GM12878 (cell line): ENCODE measurements around the gene ATP13A1. TPM values are rescaled to one million over a fixed set of nuclear protein-coding genes. Genes with fewer than 3 reads are reported as not detected.

Experiments
- ATAC-seq: fragments of 200-7000 bp; cut with Tn5 transposase; 3 replicates; pipeline ENCODE4 v1.9.1; 2020; ENCODE audit warnings: mild to moderate bottlenecking, moderate library complexity
- BruUV-seq: library from RNA; stranded (reverse); fragments of 400-500 nt; replicated peaks from 2 replicates; lab custom pipeline; 2021; lab: Mats Ljungman, UMichigan
- CTCF ChIA-PET: fragments of 300-600 bp; sonication (Branson Sonifier 250); formaldehyde crosslinking; extraction: SDS; loops from one replicate; lab custom pipeline; 2021; ENCODE audit warnings: inconsistent platforms; lab: Yijun Ruan, JAX
- POLR2A ChIA-PET: fragments of 350-600 bp; formaldehyde crosslinking; extraction: SDS; loops from one replicate; lab custom pipeline; 2021; ENCODE audit warnings: inconsistent platforms; lab: Charles Lee
- RAD21 ChIA-PET: fragments of 300-600 bp; sonication (Branson Sonifier 250); formaldehyde crosslinking; loops from one replicate; lab custom pipeline; 2023; ENCODE audit warnings: antibody characterized with exemption; ENCODE audit not compliant: unreplicated experiment; lab: Charles Lee
- SMC1A ChIA-PET: fragments of 300-600 bp; sonication (Branson Sonifier 250); formaldehyde crosslinking; loops from one replicate; lab custom pipeline; 2023; ENCODE audit not compliant: unreplicated experiment, uncharacterized antibody; lab: Charles Lee
- DNase-seq: peaks from one replicate; pipeline ENCODE4 v3.0.0-alpha.2; 2011; ENCODE audit warnings: low read depth, low spot score
- FAIRE-seq: peaks from 3 replicates; lab custom pipeline; 2011; peaks lifted over from hg19 to GRCh38; lab: Jason Lieb, UNC
- H2AFZ ChIP-seq: 2 replicates; pipeline ENCODE4 v1.6.0; 2011; ENCODE audit warnings: low read depth, low read length, control low read depth; ENCODE audit not compliant: control insufficient read depth
- H3K27ac ChIP-seq: 2 replicates; pipeline ENCODE4 v1.5.1; 2011; ENCODE audit warnings: control low read depth; ENCODE audit not compliant: control insufficient read depth, insufficient read depth
- H3K27me3 ChIP-seq, 2 experiments: replicated peaks in 1 of 2; 2 replicates each; pipeline versions ENCODE4 v1.6.0 to v1.6.1; 2011; ENCODE audit warnings: low read length in 1 of 2; ENCODE audit not compliant: control insufficient read depth in 2 of 2, insufficient read depth in 2 of 2
- H3K36me3 ChIP-seq, 2 experiments: 2 replicates each; pipeline ENCODE4 v1.5.1; 2011; ENCODE audit warnings: low read length in 1 of 2; ENCODE audit not compliant: control insufficient read depth in 2 of 2, insufficient read depth in 2 of 2
- H3K4me1 ChIP-seq: 2 replicates; pipeline ENCODE4 v1.6.1; 2011; ENCODE audit warnings: mild to moderate bottlenecking, low read length, moderate library complexity, mixed read lengths; ENCODE audit not compliant: control insufficient read depth, insufficient read depth
- H3K4me2 ChIP-seq: 2 replicates; pipeline ENCODE4 v1.6.0; 2011; ENCODE audit warnings: control low read depth; ENCODE audit not compliant: control insufficient read depth, insufficient read depth
- H3K4me3 ChIP-seq: fragments of 200-600 bp; sonication (generic); 2 replicates; pipeline ENCODE4 v1.5.1; 2016
- H3K79me2 ChIP-seq: 2 replicates; pipeline ENCODE4 v1.6.0; 2011; ENCODE audit warnings: low read length; ENCODE audit not compliant: control insufficient read depth, insufficient read depth
- H3K9ac ChIP-seq: 2 replicates; pipeline ENCODE4 v1.8.0; 2011; ENCODE audit warnings: low read length, control low read depth, mixed read lengths; ENCODE audit not compliant: control insufficient read depth, insufficient read depth
- H3K9me3 ChIP-seq: replicated peaks from 3 replicates; pipeline ENCODE4 v1.5.1; 2011; ENCODE audit warnings: mild to moderate bottlenecking, low read length; ENCODE audit not compliant: control insufficient read depth, insufficient read depth
- H4K20me1 ChIP-seq: 2 replicates; pipeline ENCODE4 v1.6.0; 2011; ENCODE audit not compliant: control insufficient read depth, insufficient read depth
- CHD2 ChIP-seq: IDR thresholded peaks from 2 replicates; pipeline ENCODE4 v1.6.1; 2011; ENCODE audit warnings: low read depth, low read length, improper control_type of control experiment, borderline replicate concordance
- KLF5 ChIP-seq: fragments of 450-650 bp; IDR thresholded peaks from 2 replicates; pipeline ENCODE4 v1.6.1; 2014; ENCODE audit warnings: mild to moderate bottlenecking; ENCODE audit not compliant: partially characterized antibody
- MAX ChIP-seq: IDR thresholded peaks from 2 replicates; pipeline ENCODE4 v1.6.1; 2012; ENCODE audit warnings: low read depth, low read length, improper control_type of control experiment
- MTA3 ChIP-seq: IDR thresholded peaks from 2 replicates; pipeline ENCODE4 v1.6.1; 2012; ENCODE audit warnings: low read length, inconsistent platforms, borderline replicate concordance
- NFYA ChIP-seq: IDR thresholded peaks from 2 replicates; pipeline ENCODE4 v1.6.1; 2011; ENCODE audit warnings: low read depth, mild to moderate bottlenecking, low read length, improper control_type of control experiment, borderline replicate concordance
- POLR2A ChIP-seq: IDR thresholded peaks from 2 replicates; pipeline ENCODE4 v1.6.1; 2011; ENCODE audit warnings: low read depth, mild to moderate bottlenecking, low read length
- SUZ12 ChIP-seq: fragments of 200-600 bp; sonication (generic); IDR thresholded peaks from one replicate; pipeline ENCODE4 v1.6.1; 2018; ENCODE audit warnings: antibody characterized with exemption, mild to moderate bottlenecking; ENCODE audit not compliant: unreplicated experiment
- YY1 ChIP-seq: IDR thresholded peaks from 2 replicates; pipeline ENCODE4 v1.6.1; 2011; ENCODE audit warnings: low read depth, mild to moderate bottlenecking, low read length
- WGBS: methylation state at CpG from one replicate; pipeline ENCODE4 v1.1.6; 2016; ENCODE audit warnings: low lambda C conversion rate; ENCODE audit not compliant: insufficient replicate concordance, insufficient coverage; ENCODE audit errors: missing lambda C conversion rate; 5-methylcytosine and 5-hydroxymethylcytosine counted together
- in situ Hi-C: fragments of 300-500 bp; cut with MboI; formaldehyde crosslinking; loops from 9 replicates; pipeline ENCODE4 v1.14.3; 2018; ENCODE audit warnings: mixed read lengths
- intact Hi-C: fragments of 100-400 bp; cut with micrococcal nuclease; formaldehyde crosslinking; loops from one replicate; pipeline ENCODE4 v1.14.2; 2022; ENCODE audit not compliant: unreplicated experiment
- polyA plus RNA-seq, 11 experiments: library from polyadenylated mRNA; depleted of rRNA in 4 of 11; unstranded in 6 of 11; stranded (reverse) in 5 of 11; fragments of >200 nt; fragmentation: Nextera tagmentation in 4 of 11; fragmentation: Illumina TruSeq in 1 of 11; extraction: Ambion mirVana in 4 of 11; extraction: Trizol in 1 of 11; gene quantifications; 1 replicate in 1 of 11; 2 replicates in 10 of 11; pipeline versions ENCODE4 v1.2.1 to v1.2.3, GENCODE V29; 2011 to 2016; ENCODE audit warnings: inconsistent platforms in 2 of 11, missing spikeins in 2 of 11, low read depth in 1 of 11
- total RNA-seq, 4 experiments: library from RNA; depleted of rRNA in 3 of 4; stranded (reverse); fragments of >200 nt in 3 of 4; fragmentation: Illumina TruSeq in 1 of 4; extraction: Trizol in 1 of 4; gene quantifications; 2 replicates each; pipeline versions ENCODE4 v1.2.1 to v1.2.3, GENCODE V29; 2013 to 2021

ATP13A1 gene
- total and polyA plus RNA-seq, 10 of the 15 experiments (the other 5 are each of a cell fraction or from before 2014, with no cell fraction given) = 0.37 to 91.0 (median 29.8) TPM

DNA sequence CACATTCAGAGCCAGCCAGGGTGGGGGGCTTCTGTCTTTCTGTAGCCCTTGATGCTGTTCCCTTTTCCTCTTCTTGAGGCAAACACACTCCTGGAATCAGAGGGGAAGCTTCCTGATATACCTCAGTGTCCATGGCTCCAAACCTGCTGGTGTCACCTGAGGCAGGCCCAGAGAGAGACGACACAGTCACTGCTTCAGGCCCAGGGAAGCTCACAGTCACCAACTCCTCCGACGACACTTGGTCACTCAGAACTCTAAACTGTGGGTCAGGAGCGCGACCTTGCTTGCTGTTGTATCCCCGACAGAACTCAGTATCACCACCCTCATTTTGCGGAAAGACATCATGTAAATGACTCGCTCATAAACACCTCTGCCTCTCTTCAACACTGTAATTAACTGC is 1.1 kb downstream of the ATP13A1 start:
- TF ChIP-seq MAX (no peak), MTA3 (no peak; the same call in 1 of the 2 replicates), SUZ12 (no peak), CHD2 (no peak), YY1 (0 out of 2 replicates have a peak, but pooled peaks have one; percentile 27), POLR2A (peak; percentile 63), NFYA (no peak), KLF5 (no peak)
- TF ChIP-seq, all 136 proteins: peak for 2
- Histone ChIP-seq H3K79me2 (peaks cover 40% of the 10 kb centered on the region), H3K36me3 (peaks cover 12 to 17% of the 10 kb centered on the region in 2 experiments), H4K20me1 (no peaks in the 10 kb centered on the region), H3K4me2 (peak overlapping the region; percentile 77), H3K9ac (peak overlapping the region; percentile 92), H3K9me3 (no peaks in the 10 kb centered on the region; the same call in 1 of the 3 replicates), H3K4me1 (peaks cover 4% of the 10 kb centered on the region; the same call in 1 of the 2 replicates), H3K27me3 (no peaks in the 10 kb centered on the region), H3K27ac (peak overlapping the region; percentile 97), H3K4me3 (peak overlapping the region; percentile 87), H2AFZ (no peak overlapping the region; the same call in 1 of the 2 replicates)
- RAD21 ChIA-PET = interaction anchor here (0.9 to 2.3 kb wide), 15 partner anchors 13 to 1114 kb away, joined by 3 to 13 read pairs (median 5); partner anchors contain the start of genes GMIP, ZNF14, ZNF253 and ZNF506
- BruUV-seq = TSS peak; percentile 95
- in situ Hi-C loops (loop anchor here (10.0 kb wide), 1 partner anchor 1362 kb away; the partner anchor contains the start of gene ZNF430), intact Hi-C loops (loop anchor here (2.0 to 10.0 kb wide), 4 partner anchors 64 to 242 kb away; partner anchors contain the start of genes ZNF253, ZNF506 and ZNF93)
- FAIRE-seq (peak; percentile 62), ATAC-seq (no peak), DNase-seq (no peak)
- CTCF ChIA-PET = interaction anchor here (1.7 to 3.5 kb wide), 4 partner anchors 18 to 240 kb away, joined by 5 to 28 read pairs (median 8); partner anchors contain the start of gene GMIP
- 37% methylated on average over 8 of the region's 8 CpGs for WGBS
- SMC1A ChIA-PET = interaction anchor here (0.8 to 2.2 kb wide), 14 partner anchors 20 to 239 kb away, joined by 3 to 10 read pairs (median 4); partner anchors contain the start of genes ZNF253, ZNF506 and ZNF93
- POLR2A ChIA-PET = interaction anchor here (0.5 to 3.9 kb wide), 17 partner anchors 9 to 1358 kb away, joined by 3 to 18 read pairs (median 6); partner anchors contain the start of genes GMIP, LPAR2, NDUFA13 and ZNF14
